NB4 (cell line): Measurements from ENCODE around the gene MNX1.

ENCODE experiments used
- CTCF ChIP-seq: IDR thresholded peaks from one replicate; pipeline ENCODE4 v1.5.1; 2012; ENCODE audit warnings: low read depth, low read length
- MAX ChIP-seq: IDR thresholded peaks from 2 replicates; pipeline ENCODE4 v1.6.1; 2011; ENCODE audit warnings: low read depth, low read length
- MYC ChIP-seq: IDR thresholded peaks from 2 replicates; pipeline ENCODE4 v1.6.1; 2011; ENCODE audit warnings: low read depth, low read length
- POLR2A ChIP-seq: IDR thresholded peaks from 2 replicates; pipeline ENCODE4 v1.6.1; 2011; ENCODE audit warnings: mild to moderate bottlenecking; ENCODE audit not compliant: insufficient read length; ENCODE audit errors: extremely low read depth

- TF ChIP-seq CTCF (no peak), POLR2A (no peak), MAX (no peak), MYC (no peak)
Observed at GRCh38 chr7:157009170-157009777, 1.2 kb downstream of the MNX1 start.
